ENCODE results near the gene MRPL28.
A peak's percentile ranks its signal among the peaks of the same experiment; 100 is the strongest.

MRPL28 gene

DNA sequence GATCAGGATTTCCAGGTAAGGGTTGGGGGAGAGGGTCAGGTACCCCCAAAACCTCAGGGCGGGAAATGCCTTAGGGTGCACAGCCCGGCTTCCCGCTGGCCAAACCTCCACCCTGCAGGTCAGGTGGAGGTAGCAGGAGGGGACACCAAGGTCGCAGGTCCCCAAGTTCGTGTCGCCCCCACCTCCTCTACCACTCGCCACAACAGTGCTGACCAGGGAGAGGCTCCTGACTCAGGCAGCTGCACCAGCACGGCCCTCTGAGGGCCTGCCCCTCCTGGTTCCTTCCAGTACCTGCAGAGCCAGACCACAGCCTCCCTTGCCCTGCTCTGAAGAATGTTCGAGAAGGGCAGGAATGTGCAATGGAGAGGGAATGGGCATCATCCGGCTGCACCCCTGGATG lies 3.9 kb downstream of the MRPL28 start:
- Histone ChIP-seq H2AFZ (ENCODE audit: low read length) (no peak overlapping the region), H3K14ac (ENCODE audit: low read length) (no peak overlapping the region), H3K18ac (ENCODE audit: low read length) (no peak overlapping the region), H3K36me3 (replicated peaks in 1 of 2; ENCODE audit: control insufficient read depth in 2 of 2, insufficient read depth in 2 of 2, low read length in 2 of 2) (peaks cover 21 to 43% of the 10 kb centered on the region in 2 donors), H2BK5ac (ENCODE audit: low read length) (no peak overlapping the region), H3K9me3 (replicated peaks in 1 of 2; ENCODE audit: control insufficient read depth in 2 of 2, insufficient read depth in 1 of 2, low read depth in 1 of 2, low read length in 2 of 2) (no peaks in the 10 kb centered on the region), H3K4me1 (ENCODE audit: control insufficient read depth in 2 of 2, insufficient read depth in 1 of 2, low read depth in 1 of 2, low read length in 2 of 2) (peaks cover 4 to 15% of the 10 kb centered on the region in 2 donors), H3K79me1 (ENCODE audit: low read depth, low read length) (peaks cover 4% of the 10 kb centered on the region), H2BK15ac (ENCODE audit: low read length) (no peak overlapping the region), H3K23ac (ENCODE audit: low read depth, low read length, poor library complexity) (peak overlapping the region; percentile 29), H3K27me3 (ENCODE audit: control insufficient read depth in 3 of 3, insufficient read depth in 3 of 3, low read depth in 1 of 3, low read length in 3 of 3) (peaks cover 0 to 2% (median 0%) of the 10 kb centered on the region in 3 experiments), H4K8ac (ENCODE audit: low read depth, low read length) (no peak overlapping the region), H3K4ac (ENCODE audit: low read length) (no peak overlapping the region), H3K27ac (replicated peaks; ENCODE audit: low read length) (no peak overlapping the region), H3K4me3 (ENCODE audit: low read length in 2 of 2) (no peak overlapping the region), H2BK12ac (ENCODE audit: low read length) (no peak overlapping the region), H2AK5ac (ENCODE audit: low read depth, low read length) (no peak overlapping the region), H3K4me2 (ENCODE audit: insufficient read depth, low read length, poor library complexity, severe bottlenecking) (no peak overlapping the region), H3K9ac (ENCODE audit: low read depth, low read length, poor library complexity) (no peak overlapping the region), H2BK120ac (ENCODE audit: low read depth, low read length) (no peak overlapping the region), H4K91ac (ENCODE audit: low read depth, low read length, poor library complexity) (no peak overlapping the region)
- no CpG with 5 or more reads among the region's 10 CpGs for WGBS, 2 donors (ENCODE audit: extremely low coverage in 2 of 2, insufficient read length in 2 of 2, insufficient replicate concordance in 1 of 2)
- no peak for DNase-seq (ENCODE audit: low spot score)

DNA sequence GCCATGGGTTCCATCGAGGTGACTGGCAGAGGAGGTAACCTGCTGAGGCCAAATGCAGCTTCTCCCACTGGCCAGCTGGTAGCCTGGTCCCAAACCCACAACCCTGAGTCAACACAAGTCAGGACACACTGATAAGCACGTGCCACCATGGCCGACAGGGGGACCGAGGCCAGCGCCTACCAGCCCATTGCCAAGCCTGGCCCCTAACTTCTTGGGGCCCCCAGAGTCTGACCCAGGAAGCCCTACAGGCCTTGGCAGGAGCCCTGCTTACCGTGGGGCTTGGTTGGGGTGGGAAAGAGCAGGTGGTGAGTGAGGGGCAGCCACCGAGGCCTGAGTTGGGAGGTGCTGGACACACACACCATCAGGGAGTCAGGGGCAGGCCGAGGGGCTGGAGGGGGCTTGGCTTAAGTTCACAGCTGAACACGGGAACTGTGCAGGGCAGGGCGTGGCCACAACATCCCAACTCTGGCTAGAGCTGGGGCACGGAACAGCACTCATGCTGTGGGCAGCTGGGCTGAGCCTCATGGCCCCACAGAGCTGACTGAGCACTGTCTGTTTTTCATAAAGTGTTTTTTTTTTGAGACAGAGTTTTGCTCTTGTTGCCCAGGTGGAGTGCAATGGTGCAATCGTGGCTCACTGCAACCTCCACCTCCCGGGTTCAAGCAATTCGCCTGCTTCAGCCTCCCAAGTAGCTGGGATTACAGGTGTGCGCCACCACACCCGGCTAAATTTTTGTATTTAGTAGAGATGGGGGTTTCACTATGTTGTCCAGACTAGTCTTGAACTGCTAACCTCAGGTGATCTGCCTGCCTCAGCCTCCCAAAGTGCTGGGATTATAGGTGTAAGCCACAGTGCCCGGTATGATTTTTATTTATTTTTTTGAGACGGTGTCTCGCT lies 5.5 kb downstream of the MRPL28 start:
- H3K27me3 ChIP-seq (ENCODE audit: control insufficient read depth in 3 of 3, insufficient read depth in 3 of 3, low read depth in 1 of 3, low read length in 3 of 3): peaks cover 0 to 2% (median 0%) of the 10 kb centered on the region in 3 experiments
- DNase-seq (ENCODE audit: low spot score): no peak
- WGBS, 2 donors (ENCODE audit: extremely low coverage in 2 of 2, insufficient read length in 2 of 2, insufficient replicate concordance in 1 of 2): no CpG with 5 or more reads among the region's 19 CpGs

DNA sequence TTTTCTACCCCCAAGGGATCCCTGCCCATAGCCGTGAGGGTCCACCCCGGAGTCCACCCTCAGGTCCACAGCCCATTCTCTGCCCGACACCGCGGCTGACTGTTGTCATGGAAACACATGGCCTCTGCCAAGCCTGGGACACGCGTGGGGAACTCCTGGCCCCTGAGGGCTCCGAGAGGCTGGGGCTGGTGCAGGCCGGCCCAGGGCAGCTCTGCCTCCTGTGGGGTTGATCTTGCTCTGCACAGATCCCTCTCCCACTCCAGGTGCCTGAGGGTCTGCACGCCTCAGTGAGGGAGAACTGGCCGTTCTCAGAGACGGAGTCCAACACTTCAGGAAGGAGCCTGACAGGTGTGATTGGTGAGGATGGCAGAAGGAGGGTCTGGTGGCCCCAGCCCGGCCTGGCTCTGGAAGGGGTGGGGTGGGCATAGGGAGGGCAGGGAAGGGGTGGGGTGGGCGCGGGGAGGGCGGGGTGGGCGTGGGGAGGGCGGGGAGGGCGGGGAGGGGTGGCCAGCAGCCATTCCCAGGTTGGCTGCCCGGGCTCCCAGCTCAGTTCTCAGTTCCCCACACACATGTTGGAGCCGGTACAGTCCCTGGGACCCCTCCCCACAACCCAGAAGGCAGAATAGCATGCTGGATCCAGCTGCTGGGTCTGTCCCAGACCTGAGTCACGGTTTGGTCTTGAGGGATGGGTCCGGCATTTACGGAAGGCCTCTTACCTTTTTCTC lies 6.4 kb downstream of the MRPL28 start:
- Histone ChIP-seq H3K4me3 (ENCODE audit: low read length in 2 of 2) (no peak overlapping the region), H2AFZ (ENCODE audit: low read length) (peak overlapping the region; percentile 1), H3K23ac (ENCODE audit: low read depth, low read length, poor library complexity) (peak overlapping the region; percentile 73), H2BK5ac (ENCODE audit: low read length) (no peak overlapping the region), H3K79me1 (ENCODE audit: low read depth, low read length) (no peaks in the 10 kb centered on the region), H2AK5ac (ENCODE audit: low read depth, low read length) (peak overlapping the region; percentile 98), H3K27ac (replicated peaks; ENCODE audit: low read length) (no peak overlapping the region), H3K36me3 (replicated peaks in 1 of 2; ENCODE audit: control insufficient read depth in 2 of 2, insufficient read depth in 2 of 2, low read length in 2 of 2) (peaks cover 21 to 29% of the 10 kb centered on the region in 2 donors), H2BK15ac (ENCODE audit: low read length) (peak overlapping the region; percentile 64), H2BK120ac (ENCODE audit: low read depth, low read length) (peak overlapping the region; percentile 72), H3K9ac (ENCODE audit: low read depth, low read length, poor library complexity) (no peak overlapping the region), H3K18ac (ENCODE audit: low read length) (no peak overlapping the region), H3K27me3 (ENCODE audit: control insufficient read depth in 3 of 3, insufficient read depth in 3 of 3, low read depth in 1 of 3, low read length in 3 of 3) (peaks cover 0 to 2% (median 0%) of the 10 kb centered on the region in 3 experiments), H3K14ac (ENCODE audit: low read length) (no peak overlapping the region), H4K91ac (ENCODE audit: low read depth, low read length, poor library complexity) (no peak overlapping the region), H3K9me3 (replicated peaks in 1 of 2; ENCODE audit: control insufficient read depth in 2 of 2, insufficient read depth in 1 of 2, low read depth in 1 of 2, low read length in 2 of 2) (no peaks in the 10 kb centered on the region), H3K4ac (ENCODE audit: low read length) (no peak overlapping the region), H3K4me1 (ENCODE audit: control insufficient read depth in 2 of 2, insufficient read depth in 1 of 2, low read depth in 1 of 2, low read length in 2 of 2) (peaks cover 0 to 11% of the 10 kb centered on the region in 2 donors), H2BK12ac (ENCODE audit: low read length) (no peak overlapping the region), H3K4me2 (ENCODE audit: insufficient read depth, low read length, poor library complexity, severe bottlenecking) (no peak overlapping the region), H4K8ac (ENCODE audit: low read depth, low read length) (no peak overlapping the region)
- no CpG with 5 or more reads among the region's 24 CpGs for WGBS, 2 donors (ENCODE audit: extremely low coverage in 2 of 2, insufficient read length in 2 of 2, insufficient replicate concordance in 1 of 2)
- DNase-seq (ENCODE audit: low spot score): no peak

More for the DNA sequence above, 5.5 kb downstream of the MRPL28 start:
- Histone ChIP-seq H3K18ac (ENCODE audit: low read length) (peak overlapping the region; percentile 67), H3K79me1 (ENCODE audit: low read depth, low read length) (peaks cover 2% of the 10 kb centered on the region), H2BK15ac (ENCODE audit: low read length) (no peak overlapping the region), H3K9ac (ENCODE audit: low read depth, low read length, poor library complexity) (no peak overlapping the region), H3K36me3 (replicated peaks in 1 of 2; ENCODE audit: control insufficient read depth in 2 of 2, insufficient read depth in 2 of 2, low read length in 2 of 2) (peaks cover 21 to 38% of the 10 kb centered on the region in 2 donors), H2BK120ac (ENCODE audit: low read depth, low read length) (no peak overlapping the region), H3K27ac (replicated peaks; ENCODE audit: low read length) (no peak overlapping the region), H4K91ac (ENCODE audit: low read depth, low read length, poor library complexity) (no peak overlapping the region), H3K23ac (ENCODE audit: low read depth, low read length, poor library complexity) (peak overlapping the region; percentile 8), H3K4me1 (ENCODE audit: control insufficient read depth in 2 of 2, insufficient read depth in 1 of 2, low read depth in 1 of 2, low read length in 2 of 2) (peaks cover 0 to 13% of the 10 kb centered on the region in 2 donors), H3K4ac (ENCODE audit: low read length) (no peak overlapping the region), H4K8ac (ENCODE audit: low read depth, low read length) (no peak overlapping the region), H2AFZ (ENCODE audit: low read length) (no peak overlapping the region), H3K9me3 (replicated peaks in 1 of 2; ENCODE audit: control insufficient read depth in 2 of 2, insufficient read depth in 1 of 2, low read depth in 1 of 2, low read length in 2 of 2) (no peaks in the 10 kb centered on the region), H2AK5ac (ENCODE audit: low read depth, low read length) (no peak overlapping the region), H3K14ac (ENCODE audit: low read length) (no peak overlapping the region), H2BK5ac (ENCODE audit: low read length) (no peak overlapping the region), H3K4me2 (ENCODE audit: insufficient read depth, low read length, poor library complexity, severe bottlenecking) (no peak overlapping the region), H2BK12ac (ENCODE audit: low read length) (no peak overlapping the region), H3K4me3 (ENCODE audit: low read length in 2 of 2) (no peak overlapping the region)

Measured in neuronal stem cell (in vitro differentiated cells).